ENCODE measurements around the gene FADS2.
"Not testable (repeated sequence)": the region's sequence is repeated elsewhere in the genome, so short reads cannot be mapped to it uniquely, and the experiment has no call there.

GRCh38 chr11:61882267-61882666 lies 54.2 kb downstream of the FADS2 start:
- not testable (repeated sequence) for TF ChIP-seq ARNT (IDR thresholded peaks at IDR 0.05); L3MBTL2 (conservative IDR thresholded peaks at IDR 0.05); SP1 (IDR thresholded peaks at IDR 0.05); FOXM1 (IDR thresholded peaks at IDR 0.05; ENCODE audit: borderline replicate concordance); NFRKB (IDR thresholded peaks at IDR 0.05); TARDBP (IDR thresholded peaks at IDR 0.05); FOXK2 (IDR thresholded peaks at IDR 0.05); ELF4 (IDR thresholded peaks at IDR 0.05); BHLHE40 (IDR thresholded peaks at IDR 0.05; ENCODE audit: borderline replicate concordance); FOXA1 (IDR thresholded peaks at IDR 0.05); HDGF (IDR thresholded peaks at IDR 0.05; ENCODE audit: borderline replicate concordance)

Data from HEK293T (cell line).